Measurements from ENCODE around the gene CTSE.
"Not testable (repeated sequence)": the region's sequence is repeated elsewhere in the genome, so short reads cannot be mapped to it uniquely, and the experiment has no call there.

Gene CTSE

GRCh38 chr1:206013026-206013795, 10.5 kb downstream of the CTSE start:
- DNase-seq: no peak

GRCh38 chr1:206012086-206012859, 11.4 kb downstream of the CTSE start:
- no peak for DNase-seq

- DNase-seq: no peak
Observed at GRCh38 chr1:206011057-206011456, 12.6 kb downstream of the CTSE start.

- DNase-seq: no peak
Observed at GRCh38 chr1:206010060-206010459, 13.6 kb downstream of the CTSE start.

GRCh38 chr1:206006946-206007345, 16.7 kb downstream of the CTSE start:
- no peak for DNase-seq

- no peak for DNase-seq
Observed at GRCh38 chr1:206005778-206006180, 17.9 kb downstream of the CTSE start.

GRCh38 chr1:206005234-206005633, 18.5 kb downstream of the CTSE start:
- no peak for DNase-seq

GRCh38 chr1:206004826-206005225, 18.9 kb downstream of the CTSE start:
- no peak for DNase-seq

GRCh38 chr1:206003854-206004800, 19.6 kb downstream of the CTSE start:
- no peak for DNase-seq

- DNase-seq: no peak
Observed at GRCh38 chr1:206002871-206003801, 20.6 kb downstream of the CTSE start, which contains the start of gene RAB7B. TSS of gene RAB7B (minus strand) at chr1:206003395. CDS start at chr1:205994135, 9,260 bp downstream.

GRCh38 chr1:206002160-206002559, 21.5 kb downstream of the CTSE start:
- no peak for DNase-seq

GRCh38 chr1:206001476-206001888, 22.2 kb downstream of the CTSE start:
- DNase-seq: no peak

GRCh38 chr1:206000641-206001339, 22.9 kb downstream of the CTSE start:
- DNase-seq: no peak

- no peak for DNase-seq
Observed at GRCh38 chr1:205998457-205999241, 25.0 kb downstream of the CTSE start.

- not testable (repeated sequence) for DNase-seq
Observed at GRCh38 chr1:205996641-205997040, 27.1 kb downstream of the CTSE start.

- DNase-seq: no peak
Observed at GRCh38 chr1:205994346-205994745, 29.3 kb downstream of the CTSE start.

- DNase-seq: no peak
Observed at GRCh38 chr1:205993068-205993467, 30.6 kb downstream of the CTSE start.

- DNase-seq: no peak
Observed at GRCh38 chr1:205992218-205992882, 31.3 kb downstream of the CTSE start.

- no peak for DNase-seq
Observed at GRCh38 chr1:205991237-205991636, 32.5 kb downstream of the CTSE start.

GRCh38 chr1:205990226-205990625, 33.5 kb downstream of the CTSE start:
- no peak for DNase-seq
